Duodenal mucosa (tissue), 2 donors: Measurements from ENCODE around the gene MEGF9.

Source experiments
- H3K27ac ChIP-seq: one replicate; pipeline ENCODE4 v1.7.0; 2013; ENCODE audit warnings: low read depth, low read length
- H3K27me3 ChIP-seq, 2 donors: one replicate each; pipeline ENCODE4 v1.7.0; 2013; ENCODE audit warnings: low read length in 2 of 2, control low read depth in 1 of 2; ENCODE audit not compliant: insufficient read depth in 2 of 2, control insufficient read depth in 1 of 2
- H3K36me3 ChIP-seq, 2 donors: one replicate each; pipeline ENCODE4 v1.7.0; 2013; ENCODE audit warnings: low read length in 2 of 2, control low read depth in 1 of 2; ENCODE audit not compliant: insufficient read depth in 2 of 2, control insufficient read depth in 1 of 2
- H3K4me1 ChIP-seq, 2 donors: one replicate each; pipeline ENCODE4 v1.7.0; 2013; ENCODE audit warnings: low read length in 2 of 2, control low read depth in 1 of 2; ENCODE audit not compliant: insufficient read depth in 2 of 2, control insufficient read depth in 1 of 2
- H3K4me3 ChIP-seq, 2 donors: one replicate each; pipeline ENCODE4 v1.7.0; 2013; ENCODE audit warnings: low read length in 2 of 2, low read depth in 1 of 2
- H3K9ac ChIP-seq, 2 donors: one replicate each; pipeline ENCODE4 v1.7.0; 2013; ENCODE audit warnings: low read length in 2 of 2, low read depth in 1 of 2
- H3K9me3 ChIP-seq, 2 donors: one replicate each; pipeline ENCODE4 v1.7.0; 2013; ENCODE audit warnings: low read length in 2 of 2, control low read depth in 1 of 2; ENCODE audit not compliant: control insufficient read depth in 1 of 2

Gene MEGF9

DNA sequence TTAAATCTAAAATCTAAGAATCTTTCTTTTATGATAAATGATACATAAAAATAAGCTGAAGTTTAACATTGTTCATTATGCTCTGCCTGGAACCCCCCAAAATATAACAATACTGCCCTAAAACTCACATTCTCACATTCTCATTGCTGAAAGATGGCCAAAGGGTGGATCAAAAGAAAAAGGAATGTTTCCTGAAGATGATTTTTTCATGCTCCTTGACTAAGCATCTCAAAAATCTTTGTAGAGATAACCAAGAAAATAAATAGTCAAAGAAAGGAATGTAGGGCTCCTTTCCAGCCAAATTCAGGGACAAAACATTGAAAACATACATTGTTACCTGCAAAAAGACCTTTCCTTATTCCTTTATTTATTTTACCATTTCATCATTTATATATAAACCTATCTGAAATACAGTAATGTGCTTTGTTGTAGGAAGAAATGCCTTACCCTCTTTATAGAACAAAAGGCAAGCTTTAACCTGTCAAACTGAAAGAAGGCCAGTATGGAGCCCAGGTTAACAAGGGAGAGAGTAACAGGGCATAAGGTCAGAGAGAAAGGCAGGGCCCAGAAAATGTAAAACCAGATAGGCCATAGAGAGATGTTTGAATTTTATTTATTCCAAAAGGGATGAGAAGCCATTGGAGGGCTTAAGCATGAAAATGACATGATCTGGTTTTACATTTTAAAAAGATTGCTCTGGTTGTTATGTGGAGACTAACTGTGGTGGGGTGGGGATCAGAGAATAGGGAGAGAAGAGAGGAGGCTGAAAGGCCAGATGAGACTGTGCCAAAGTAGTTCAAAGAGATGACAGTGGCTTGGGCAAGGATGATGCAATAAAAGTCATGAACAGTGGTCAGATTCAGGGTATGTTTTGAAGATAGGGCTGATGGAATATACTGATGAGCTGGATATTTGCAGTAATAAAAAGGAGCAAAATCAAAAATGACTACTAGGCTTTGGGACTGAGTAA is 97.0 kb downstream of the MEGF9 start:
- Histone ChIP-seq H3K9ac (no peak overlapping the region), H3K27ac (no peak overlapping the region), H3K36me3 (no peaks in the 10 kb centered on the region), H3K9me3 (no peaks in the 10 kb centered on the region), H3K27me3 (no peaks in the 10 kb centered on the region), H3K4me1 (no peaks in the 10 kb centered on the region), H3K4me3 (no peak overlapping the region)

DNA sequence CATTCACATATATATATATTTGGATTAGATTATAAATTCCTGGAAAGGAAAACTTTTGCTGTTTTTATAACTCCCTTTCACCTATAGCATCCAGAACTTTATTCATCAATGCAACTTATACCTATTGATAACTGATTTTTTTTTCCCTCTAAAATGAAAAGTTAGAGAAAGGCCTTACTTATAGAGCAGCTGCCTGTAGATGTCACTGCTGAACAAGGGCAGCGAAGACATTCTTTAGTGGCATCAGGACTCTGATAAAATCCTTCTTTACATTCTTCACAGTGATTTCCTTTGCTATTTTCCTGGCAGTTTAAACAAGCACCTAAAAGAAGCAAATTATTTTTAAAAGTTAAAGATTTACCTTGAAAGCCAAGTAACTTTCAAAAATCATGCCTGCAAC is 102.1 kb downstream of the MEGF9 start:
- H3K27ac ChIP-seq = no peak overlapping the region
- H3K9me3 ChIP-seq = no peaks in the 10 kb centered on the region
- H3K27me3 ChIP-seq = no peaks in the 10 kb centered on the region
- peaks cover 0 to 5% of the 10 kb centered on the region in 2 donors for H3K36me3 ChIP-seq
- no peaks in the 10 kb centered on the region for H3K4me1 ChIP-seq
- no peak overlapping the region for H3K4me3 ChIP-seq
- no peak overlapping the region for H3K9ac ChIP-seq

DNA sequence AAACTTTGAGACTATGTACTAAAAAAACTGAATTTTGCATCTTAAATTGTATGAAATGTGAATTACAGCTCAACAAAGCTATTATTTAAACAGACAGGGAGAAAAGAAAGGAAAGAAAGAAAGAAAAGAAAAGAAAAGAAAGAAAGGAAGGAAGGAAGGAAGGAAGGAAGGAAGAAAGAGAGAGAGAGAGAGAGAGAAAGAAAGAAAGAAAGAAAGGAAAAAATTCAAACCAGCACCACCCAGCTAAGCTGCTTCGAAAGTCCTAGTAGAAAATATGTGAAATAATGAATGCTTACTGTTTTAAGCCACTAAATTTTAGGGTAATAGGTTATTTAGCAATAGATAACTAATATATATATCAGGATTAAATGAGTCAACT is 102.6 kb downstream of the MEGF9 start:
- no peak overlapping the region for H3K4me3 ChIP-seq
- no peaks in the 10 kb centered on the region for H3K4me1 ChIP-seq
- H3K27ac ChIP-seq = no peak overlapping the region
- no peaks in the 10 kb centered on the region for H3K27me3 ChIP-seq
- H3K9me3 ChIP-seq = no peaks in the 10 kb centered on the region
- peaks cover 0 to 10% of the 10 kb centered on the region in 2 donors for H3K36me3 ChIP-seq
- no peak overlapping the region for H3K9ac ChIP-seq

DNA sequence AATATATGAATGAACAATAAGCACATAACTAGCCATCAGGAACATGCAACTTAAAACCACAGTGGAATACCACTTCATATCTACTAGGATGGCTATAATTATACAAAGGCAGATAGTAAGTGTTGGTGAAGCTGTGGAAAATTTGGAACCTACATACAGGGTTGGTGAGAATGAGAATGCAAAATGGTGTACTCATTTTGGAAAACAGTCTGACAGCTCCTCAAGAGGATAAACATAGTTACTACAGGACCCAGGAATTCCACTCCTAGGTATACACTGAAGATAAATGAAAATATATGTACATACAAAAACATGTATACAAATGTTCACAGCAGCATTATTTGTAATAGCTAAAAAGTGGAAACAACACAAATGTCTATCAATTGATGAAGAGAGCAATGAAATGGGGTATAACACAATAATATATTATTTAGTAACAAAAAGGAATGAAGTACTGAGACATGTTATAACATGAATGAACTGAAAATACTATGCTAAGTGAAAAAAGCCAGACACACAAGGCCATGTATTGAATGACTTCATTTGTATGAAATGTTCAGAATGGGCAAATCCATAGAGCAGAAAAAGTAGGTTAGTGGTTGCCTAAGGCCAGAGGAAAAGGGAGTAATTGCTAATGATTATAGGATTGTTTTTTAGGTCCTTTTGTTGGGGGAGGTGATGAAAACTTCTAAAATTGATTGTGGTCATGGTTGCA is 103.1 kb downstream of the MEGF9 start:
- no peaks in the 10 kb centered on the region for H3K4me1 ChIP-seq
- H3K36me3 ChIP-seq = peaks cover 0 to 10% of the 10 kb centered on the region in 2 donors
- H3K27me3 ChIP-seq = no peaks in the 10 kb centered on the region
- H3K4me3 ChIP-seq = no peak overlapping the region
- H3K9ac ChIP-seq = no peak overlapping the region
- H3K27ac ChIP-seq = no peak overlapping the region
- H3K9me3 ChIP-seq = no peaks in the 10 kb centered on the region

DNA sequence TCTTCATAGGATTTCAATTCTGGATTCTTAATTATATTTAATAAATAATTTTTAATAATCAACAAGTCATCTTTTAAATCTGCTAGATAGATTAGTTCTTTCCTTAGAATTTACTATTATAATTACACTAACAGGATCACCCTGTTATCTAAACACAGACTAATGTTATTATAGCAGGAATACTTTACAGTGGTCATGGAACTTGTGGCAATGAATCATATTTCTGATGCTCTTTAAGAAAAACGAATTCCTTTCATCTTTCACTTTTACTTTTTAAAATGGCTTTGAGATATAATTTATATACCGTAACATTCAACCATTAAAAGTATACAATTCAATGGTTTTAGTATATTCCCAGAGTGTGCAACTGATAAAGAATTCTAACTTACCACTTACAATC is 104.6 kb downstream of the MEGF9 start:
- H3K4me3 ChIP-seq = no peak overlapping the region
- no peaks in the 10 kb centered on the region for H3K4me1 ChIP-seq
- H3K9ac ChIP-seq = no peak overlapping the region
- peaks cover 0 to 16% of the 10 kb centered on the region in 2 donors for H3K36me3 ChIP-seq
- no peak overlapping the region for H3K27ac ChIP-seq
- no peaks in the 10 kb centered on the region for H3K9me3 ChIP-seq
- H3K27me3 ChIP-seq = no peaks in the 10 kb centered on the region

DNA sequence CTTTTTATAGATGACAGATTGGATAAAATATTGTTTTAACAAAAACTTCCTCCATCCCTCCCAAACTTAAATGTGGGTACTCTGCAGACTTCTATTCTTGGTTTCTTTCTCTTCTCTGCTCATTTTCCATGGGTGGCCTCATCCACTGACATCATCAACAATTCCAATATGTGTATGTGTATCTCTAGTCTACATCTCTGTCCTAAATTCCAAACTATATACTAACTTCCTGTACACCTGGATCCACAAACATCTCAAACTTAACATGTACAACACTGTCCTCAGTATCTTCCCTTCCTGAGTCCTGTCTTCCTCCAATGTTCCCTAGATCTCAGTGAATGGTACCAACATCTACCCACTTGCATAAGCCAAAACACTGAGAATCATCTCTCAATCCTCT is 105.8 kb downstream of the MEGF9 start:
- no peak overlapping the region for H3K9ac ChIP-seq
- H3K4me1 ChIP-seq = no peaks in the 10 kb centered on the region
- peaks cover 0 to 19% of the 10 kb centered on the region in 2 donors for H3K36me3 ChIP-seq
- no peak overlapping the region for H3K4me3 ChIP-seq
- H3K27ac ChIP-seq = no peak overlapping the region
- H3K27me3 ChIP-seq = no peaks in the 10 kb centered on the region
- H3K9me3 ChIP-seq = no peaks in the 10 kb centered on the region

DNA sequence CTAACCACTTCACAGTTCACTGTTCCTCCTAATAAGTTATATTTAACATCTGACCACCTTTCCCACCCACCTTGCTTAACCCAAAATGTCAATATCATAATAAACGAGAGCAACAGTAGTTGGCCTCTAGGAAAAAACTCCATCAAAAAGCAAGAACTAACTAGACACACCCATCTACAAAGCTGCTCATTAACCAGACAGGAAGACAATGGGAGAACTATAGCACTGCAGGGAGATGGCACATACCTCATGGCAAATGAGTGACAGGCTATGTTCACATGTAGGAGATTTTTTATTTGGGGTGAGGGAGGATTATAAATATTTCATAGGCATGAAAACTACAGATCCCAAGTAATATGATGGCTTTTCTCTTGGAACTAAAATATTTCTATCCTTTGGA is 110.7 kb downstream of the MEGF9 start:
- H3K9ac ChIP-seq = no peak overlapping the region
- no peaks in the 10 kb centered on the region for H3K4me1 ChIP-seq
- no peak overlapping the region for H3K4me3 ChIP-seq
- H3K36me3 ChIP-seq = peaks cover 0 to 19% of the 10 kb centered on the region in 2 donors
- no peak overlapping the region for H3K27ac ChIP-seq
- no peaks in the 10 kb centered on the region for H3K9me3 ChIP-seq
- H3K27me3 ChIP-seq = no peaks in the 10 kb centered on the region

DNA sequence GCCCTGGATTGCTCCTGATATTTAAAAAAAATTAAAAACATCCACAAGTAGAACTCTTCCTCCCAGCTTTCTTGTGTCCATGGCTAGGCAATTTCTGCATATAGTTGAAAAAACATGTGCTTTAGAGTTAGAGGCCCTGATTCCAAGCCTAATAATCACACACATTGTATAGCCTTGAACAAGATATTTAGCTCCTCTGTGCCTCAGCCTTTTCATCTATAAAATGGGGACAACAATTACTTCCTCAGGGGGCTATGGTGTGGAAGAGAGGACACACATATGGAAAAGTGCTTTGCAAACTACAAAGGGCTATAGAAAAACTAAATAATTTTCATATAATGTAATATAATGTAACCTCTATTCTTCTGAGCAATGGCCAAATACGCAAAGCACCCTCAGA is 111.3 kb downstream of the MEGF9 start:
- no peaks in the 10 kb centered on the region for H3K4me1 ChIP-seq
- H3K36me3 ChIP-seq = peaks cover 0 to 19% of the 10 kb centered on the region in 2 donors
- no peaks in the 10 kb centered on the region for H3K9me3 ChIP-seq
- H3K27ac ChIP-seq = no peak overlapping the region
- H3K4me3 ChIP-seq = no peak overlapping the region
- H3K9ac ChIP-seq = no peak overlapping the region
- H3K27me3 ChIP-seq = no peaks in the 10 kb centered on the region

DNA sequence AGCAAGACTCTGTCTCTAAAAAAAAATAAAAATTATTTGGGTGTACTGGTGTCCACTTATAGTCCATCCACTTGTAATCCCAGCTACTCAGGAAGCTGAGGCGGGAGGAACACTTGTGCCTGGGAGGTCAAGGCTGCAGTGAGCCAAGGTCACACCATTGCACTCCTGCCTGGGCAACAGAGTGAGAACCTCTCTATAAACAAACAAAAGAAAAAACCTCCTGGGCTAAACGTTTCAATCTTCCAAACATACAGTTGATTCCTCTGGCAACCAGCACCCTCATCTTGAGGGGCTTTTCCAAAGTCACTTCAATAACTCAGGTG is 120.4 kb downstream of the MEGF9 start:
- H3K4me3 ChIP-seq = no peak overlapping the region
- no peaks in the 10 kb centered on the region for H3K36me3 ChIP-seq
- no peaks in the 10 kb centered on the region for H3K4me1 ChIP-seq
- no peak overlapping the region for H3K9ac ChIP-seq
- no peak overlapping the region for H3K27ac ChIP-seq
- no peaks in the 10 kb centered on the region for H3K9me3 ChIP-seq
- H3K27me3 ChIP-seq = no peaks in the 10 kb centered on the region

DNA sequence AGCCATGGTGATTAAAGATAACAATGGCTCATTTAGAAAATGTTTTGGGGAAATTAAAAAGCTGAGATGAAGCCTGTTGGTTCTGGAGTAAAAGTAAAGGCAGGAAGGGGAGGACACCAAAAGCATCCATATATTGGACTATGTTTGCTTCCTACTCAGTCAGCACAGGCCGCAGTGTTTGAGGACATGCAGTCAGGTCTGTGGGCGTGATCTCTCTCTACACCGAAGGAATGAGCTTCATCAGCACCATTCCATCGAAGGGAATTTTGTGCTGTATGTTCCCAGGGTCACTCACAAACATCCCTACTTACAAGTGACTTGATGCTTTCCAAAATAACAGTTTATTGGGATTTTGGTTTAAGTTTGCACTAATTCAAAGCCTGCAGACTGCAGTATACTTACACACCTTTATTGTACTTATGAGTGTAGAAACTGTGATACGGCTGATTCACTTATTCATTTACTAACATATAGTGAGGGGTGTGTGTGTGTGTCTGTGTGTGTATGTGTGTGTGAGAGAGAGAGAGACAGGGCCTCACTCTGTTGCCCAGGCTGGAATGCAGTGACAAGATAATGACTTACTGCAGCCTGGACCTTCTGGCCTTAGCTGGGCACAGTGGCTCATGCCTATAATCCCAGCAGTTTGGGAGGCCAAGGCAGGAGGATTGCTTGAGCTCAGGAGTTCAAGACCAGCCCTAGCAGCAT is 120.9 kb downstream of the MEGF9 start:
- H3K27ac ChIP-seq = no peak overlapping the region

More for the DNA sequence above, 120.9 kb downstream of the MEGF9 start:
- H3K27me3 ChIP-seq = no peaks in the 10 kb centered on the region
- H3K4me3 ChIP-seq = no peak overlapping the region
- H3K9ac ChIP-seq = no peak overlapping the region
- H3K4me1 ChIP-seq = no peaks in the 10 kb centered on the region
- H3K36me3 ChIP-seq = no peaks in the 10 kb centered on the region
- H3K9me3 ChIP-seq = no peaks in the 10 kb centered on the region
